HK-2 (cell line): Measurements from ENCODE around the gene GABBR1.

Source experiments
- DNase-seq: peaks from one replicate; pipeline ENCODE4 v3.0.0-alpha.2; 2018; ENCODE audit not compliant: unreplicated experiment

The GABBR1 gene

GRCh38 chr6:29653452-29654038 lies 20.6 kb upstream of the GABBR1 start:
- no peak for DNase-seq

GRCh38 chr6:29652198-29652584 lies 19.2 kb upstream of the GABBR1 start:
- DNase-seq: no peak

GRCh38 chr6:29651413-29652197 lies 18.6 kb upstream of the GABBR1 start:
- DNase-seq: no peak

GRCh38 chr6:29649701-29650673 lies 17.0 kb upstream of the GABBR1 start:
- peak; percentile 93 for DNase-seq

- no peak for DNase-seq
Observed at GRCh38 chr6:29647927-29648642, 15.1 kb upstream of the GABBR1 start.

GRCh38 chr6:29641430-29642148 lies 8.6 kb upstream of the GABBR1 start:
- no peak for DNase-seq

GRCh38 chr6:29637247-29637646 lies 4.3 kb upstream of the GABBR1 start:
- DNase-seq: no peak

- DNase-seq: no peak
Observed at GRCh38 chr6:29633534-29633905, 537 bp upstream of the GABBR1 start.

- DNase-seq: peak; percentile 56
Observed at GRCh38 chr6:29631860-29632731, 887 bp downstream of the GABBR1 start.

- no peak for DNase-seq
Observed at GRCh38 chr6:29631209-29631810, 1.7 kb downstream of the GABBR1 start.

- DNase-seq: no peak
Observed at GRCh38 chr6:29630315-29630714, 2.7 kb downstream of the GABBR1 start.

- no peak for DNase-seq
Observed at GRCh38 chr6:29629571-29629970, 3.4 kb downstream of the GABBR1 start.

GRCh38 chr6:29628419-29629281 lies 4.3 kb downstream of the GABBR1 start:
- DNase-seq: no peak

GRCh38 chr6:29627755-29628418 lies 5.1 kb downstream of the GABBR1 start:
- DNase-seq: no peak

- no peak for DNase-seq
Observed at GRCh38 chr6:29626948-29627754, 5.8 kb downstream of the GABBR1 start.

GRCh38 chr6:29625337-29625930 lies 7.5 kb downstream of the GABBR1 start:
- no peak for DNase-seq

- no peak for DNase-seq
Observed at GRCh38 chr6:29624520-29624961, 8.4 kb downstream of the GABBR1 start.
